Esophagus squamous epithelium (tissue), 4 donors: ENCODE data around the gene HOXB9.

Source experiments
- CTCF ChIP-seq, 6 experiments: fragments of 450-650 bp in 4 of 6; fragments of 200-600 bp in 2 of 6; sonication (generic) in 2 of 6; IDR thresholded peaks; one replicate each; pipeline ENCODE4 v1.5.1; 2016 to 2019; ENCODE audit warnings: antibody characterized with exemption in 6 of 6, mild to moderate bottlenecking in 4 of 6, moderate library complexity in 4 of 6
- POLR2A ChIP-seq, 4 donors: fragments of 450-650 bp; IDR thresholded peaks; one replicate each; pipeline ENCODE4 v1.6.1; 2017; ENCODE audit warnings: antibody characterized with exemption in 4 of 4, mild to moderate bottlenecking in 4 of 4, moderate library complexity in 3 of 4

- TF ChIP-seq CTCF (IDR thresholded peaks at IDR 0.05): no peak
- no peak for TF ChIP-seq POLR2A (IDR thresholded peaks at IDR 0.05)
Observed at GRCh38 chr17:48627623-48628521, 1.7 kb upstream of the HOXB9 start.
